NB4 (cell line): ENCODE measurements around the gene ADCY5.

ENCODE experiments used
- DNase-seq: peaks from one replicate; pipeline ENCODE4 v3.0.0; 2010; ENCODE audit warnings: low read depth
- H3K4me3 ChIP-seq: one replicate; pipeline ENCODE4 v1.5.1; 2011; ENCODE audit warnings: mild to moderate bottlenecking, low read depth, low read length, moderate library complexity
- MYC ChIP-seq: IDR thresholded peaks from 2 replicates; pipeline ENCODE4 v1.6.1; 2011; ENCODE audit warnings: low read depth, low read length
- POLR2A ChIP-seq: IDR thresholded peaks from 2 replicates; pipeline ENCODE4 v1.6.1; 2011; ENCODE audit warnings: mild to moderate bottlenecking; ENCODE audit not compliant: insufficient read length; ENCODE audit errors: extremely low read depth
- TF ChIP-seq, protein P1 (sequence below): IDR thresholded peaks from one replicate; pipeline ENCODE4 v1.5.1; 2012; ENCODE audit warnings: low read depth, low read length
- TF ChIP-seq, protein P2 (sequence below): IDR thresholded peaks from 2 replicates; pipeline ENCODE4 v1.6.1; 2011; ENCODE audit warnings: low read depth, low read length

ADCY5 gene

DNA sequence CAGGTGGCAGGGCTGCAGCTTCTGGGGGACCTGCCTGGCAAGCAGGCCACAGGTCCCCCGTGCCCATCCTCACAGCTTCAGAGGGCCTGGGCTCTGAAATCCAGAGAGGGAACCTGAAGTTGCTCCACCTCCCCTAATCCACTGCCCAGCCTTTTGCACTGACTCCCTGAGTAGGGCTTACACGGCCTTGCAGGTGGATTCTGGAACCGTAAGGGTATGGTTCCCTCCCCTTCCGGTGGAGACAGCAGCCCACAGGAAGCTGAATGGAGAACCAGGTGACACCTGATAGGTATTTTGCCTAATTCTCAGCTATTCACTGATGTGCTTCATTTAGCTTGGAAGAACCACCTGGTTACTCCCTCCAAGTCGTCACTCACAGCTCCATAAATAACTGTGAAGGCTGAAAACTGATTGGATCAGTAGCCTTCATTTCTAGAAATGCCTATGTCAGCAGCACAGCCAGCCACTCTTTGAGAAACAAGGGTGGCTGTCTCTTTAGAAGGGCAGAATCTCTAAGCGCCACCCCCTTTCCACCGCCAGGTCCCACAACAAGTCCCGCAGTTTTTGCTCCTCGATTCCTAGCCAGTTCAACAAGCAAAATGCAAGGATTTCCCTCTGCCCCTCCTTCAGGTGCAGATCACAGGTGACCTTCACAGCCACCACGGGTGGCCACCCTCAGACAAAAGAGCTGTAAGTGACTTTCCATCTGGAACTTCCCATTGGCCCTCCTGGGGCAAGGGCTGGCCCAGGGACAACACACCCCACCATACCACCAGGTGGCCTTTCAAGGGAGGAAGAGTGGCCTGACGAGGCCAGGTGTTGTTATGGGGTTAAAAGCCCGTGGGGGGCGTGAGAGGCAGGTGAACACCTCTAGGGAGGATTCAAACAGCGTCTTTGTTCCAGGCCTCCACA, 134.3 kb downstream of the ADCY5 start:
- H3K4me3 ChIP-seq = no peak overlapping the region
- DNase-seq = no peak

DNA sequence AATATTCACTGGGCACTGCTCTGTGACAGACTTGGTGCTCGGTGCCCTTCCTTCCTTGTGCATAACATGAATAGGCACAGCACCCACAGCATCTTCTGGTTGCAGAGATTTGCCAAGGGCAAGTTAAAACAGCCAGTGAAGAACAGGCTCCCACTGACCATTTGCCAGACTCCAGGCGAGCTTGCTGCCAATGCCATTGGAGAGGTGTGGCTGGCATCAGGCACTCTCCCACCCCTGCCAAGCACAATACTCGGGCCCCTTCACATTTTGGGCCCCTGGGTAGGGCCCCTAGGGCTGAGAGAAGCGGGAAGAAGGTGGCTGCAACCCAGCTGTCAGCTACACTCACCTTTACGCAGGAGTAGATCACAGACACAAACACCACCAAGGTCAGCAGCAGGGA, 135.0 kb downstream of the ADCY5 start:
- H3K4me3 ChIP-seq = no peak overlapping the region
- TF ChIP-seq POLR2A (no peak), MYC (no peak)
- TF ChIP-seq, protein P1, sequence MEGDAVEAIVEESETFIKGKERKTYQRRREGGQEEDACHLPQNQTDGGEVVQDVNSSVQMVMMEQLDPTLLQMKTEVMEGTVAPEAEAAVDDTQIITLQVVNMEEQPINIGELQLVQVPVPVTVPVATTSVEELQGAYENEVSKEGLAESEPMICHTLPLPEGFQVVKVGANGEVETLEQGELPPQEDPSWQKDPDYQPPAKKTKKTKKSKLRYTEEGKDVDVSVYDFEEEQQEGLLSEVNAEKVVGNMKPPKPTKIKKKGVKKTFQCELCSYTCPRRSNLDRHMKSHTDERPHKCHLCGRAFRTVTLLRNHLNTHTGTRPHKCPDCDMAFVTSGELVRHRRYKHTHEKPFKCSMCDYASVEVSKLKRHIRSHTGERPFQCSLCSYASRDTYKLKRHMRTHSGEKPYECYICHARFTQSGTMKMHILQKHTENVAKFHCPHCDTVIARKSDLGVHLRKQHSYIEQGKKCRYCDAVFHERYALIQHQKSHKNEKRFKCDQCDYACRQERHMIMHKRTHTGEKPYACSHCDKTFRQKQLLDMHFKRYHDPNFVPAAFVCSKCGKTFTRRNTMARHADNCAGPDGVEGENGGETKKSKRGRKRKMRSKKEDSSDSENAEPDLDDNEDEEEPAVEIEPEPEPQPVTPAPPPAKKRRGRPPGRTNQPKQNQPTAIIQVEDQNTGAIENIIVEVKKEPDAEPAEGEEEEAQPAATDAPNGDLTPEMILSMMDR = no peak
- TF ChIP-seq, protein P2, sequence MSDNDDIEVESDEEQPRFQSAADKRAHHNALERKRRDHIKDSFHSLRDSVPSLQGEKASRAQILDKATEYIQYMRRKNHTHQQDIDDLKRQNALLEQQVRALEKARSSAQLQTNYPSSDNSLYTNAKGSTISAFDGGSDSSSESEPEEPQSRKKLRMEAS = no peak

More for the DNA sequence above, 134.3 kb downstream of the ADCY5 start:
- TF ChIP-seq MYC (no peak), POLR2A (no peak)
- TF ChIP-seq, protein P2 = no peak
- TF ChIP-seq, protein P1 = no peak

DNA sequence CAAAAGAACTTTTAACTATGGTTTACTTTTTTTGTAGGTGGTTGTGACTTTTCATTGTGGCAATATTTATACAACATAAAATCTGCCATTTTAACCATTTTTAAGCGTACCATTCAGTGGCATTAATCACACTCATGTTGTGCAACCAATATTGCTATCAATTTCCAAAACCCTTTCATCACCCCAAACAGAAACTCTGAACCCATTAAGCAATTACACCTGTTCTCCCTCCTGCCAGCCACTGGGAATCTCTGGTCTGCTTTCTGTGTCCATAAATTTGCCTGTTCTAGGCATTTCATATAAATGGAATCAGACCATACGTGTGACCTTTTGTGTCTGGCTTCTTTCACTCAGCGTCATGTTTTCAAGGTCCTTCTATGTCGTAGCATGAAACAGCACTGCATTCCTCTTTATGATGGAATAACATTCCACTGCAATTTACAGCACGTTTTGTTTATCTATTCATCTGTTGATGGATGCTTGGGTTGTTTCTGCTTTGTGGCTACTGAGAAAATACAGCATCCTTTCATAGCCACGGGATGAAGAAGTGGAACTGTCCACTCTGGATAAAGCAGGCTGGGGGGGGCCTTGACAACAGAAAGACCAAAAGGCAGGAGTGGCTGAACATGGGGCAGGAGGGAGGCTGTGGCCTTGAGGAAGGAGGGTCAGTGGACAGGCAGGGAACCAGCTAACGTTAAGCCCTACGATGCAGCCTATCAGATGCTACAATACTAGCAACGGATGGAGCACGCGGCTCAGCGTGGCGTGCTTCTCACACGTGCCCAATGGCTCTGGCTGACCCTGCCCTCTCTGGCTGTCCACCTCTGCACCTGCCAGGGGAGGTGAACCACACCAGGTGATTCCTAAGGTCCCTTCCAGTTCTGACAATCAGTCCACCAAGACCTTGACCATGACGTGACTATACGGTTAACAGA, 136.3 kb downstream of the ADCY5 start:
- DNase-seq = no peak
- TF ChIP-seq, protein P1 = no peak
- TF ChIP-seq MYC = no peak
- TF ChIP-seq, protein P2 = no peak
- no peak for TF ChIP-seq POLR2A
- H3K4me3 ChIP-seq = no peak overlapping the region

More for the DNA sequence above, 135.0 kb downstream of the ADCY5 start:
- DNase-seq = no peak

DNA sequence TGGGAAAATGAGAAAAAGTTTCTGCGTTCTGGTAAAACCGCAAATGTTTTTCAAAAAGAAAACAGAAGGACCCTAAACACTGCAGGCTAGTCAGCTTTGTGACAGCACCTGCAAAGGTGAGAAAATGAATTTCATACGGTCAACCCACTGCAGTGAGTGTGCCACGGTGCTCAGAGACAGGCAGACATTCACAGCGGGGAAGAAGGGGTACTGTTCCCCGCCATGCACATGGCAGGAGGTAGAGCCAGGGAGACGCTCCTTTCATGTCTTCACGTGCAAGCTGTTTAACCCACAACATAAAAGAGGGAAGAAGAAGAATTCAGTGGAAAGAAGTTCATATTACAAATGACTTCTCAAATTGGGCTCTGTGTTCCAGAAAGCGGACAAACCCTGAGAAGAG, 137.7 kb downstream of the ADCY5 start:
- DNase-seq = no peak
- TF ChIP-seq, protein P1 = no peak
- TF ChIP-seq, protein P2 = no peak
- TF ChIP-seq MYC (no peak), POLR2A (no peak)
- H3K4me3 ChIP-seq = no peak overlapping the region

DNA sequence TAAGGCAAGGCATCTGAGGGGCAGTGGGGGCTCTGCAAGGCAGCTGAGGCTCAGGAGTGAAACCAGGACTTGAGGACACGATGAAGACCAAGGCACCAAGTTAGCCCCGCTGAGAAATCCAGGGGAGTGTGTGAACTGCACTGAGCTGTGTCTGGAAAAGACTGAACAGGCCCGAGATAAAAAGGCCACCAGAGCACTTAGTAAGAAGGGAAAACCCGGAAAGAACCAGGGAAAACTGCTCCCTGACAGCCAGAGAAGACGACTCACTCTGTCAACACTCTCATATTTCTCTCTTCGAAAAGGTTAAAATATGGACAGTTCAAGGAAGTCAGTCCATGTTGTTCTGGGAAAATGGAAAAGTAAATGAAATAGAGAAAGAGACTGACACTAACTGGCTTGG, 138.1 kb downstream of the ADCY5 start:
- H3K4me3 ChIP-seq = no peak overlapping the region
- TF ChIP-seq, protein P1 = no peak
- TF ChIP-seq MYC (no peak), POLR2A (no peak)
- TF ChIP-seq, protein P2 = no peak
- no peak for DNase-seq
